Omental fat pad (tissue), 4 donors: ENCODE data around the gene SEMA6A. TPM values are rescaled to one million over a fixed set of nuclear protein-coding genes. Genes with fewer than 3 reads are reported as not detected.

Source experiments
- ATAC-seq: fragments of 150-250 bp; one replicate; pipeline ENCODE4 v1.9.1; 2016; ENCODE audit warnings: mild to moderate bottlenecking, moderate library complexity; ENCODE audit not compliant: low FRiP score
- DNase-seq: peaks from one replicate; pipeline ENCODE4 v3.0.0-alpha.2; 2019; ENCODE audit warnings: low spot score
- CTCF ChIP-seq, 3 donors: fragments of 450-650 bp; IDR thresholded peaks; one replicate each; pipeline ENCODE4 v1.5.1; 2016 to 2017; ENCODE audit warnings: antibody characterized with exemption in 3 of 3, mild to moderate bottlenecking in 3 of 3, moderate library complexity in 2 of 3
- total RNA-seq, 4 donors: library from RNA; depleted of rRNA; stranded (reverse); fragments of >200 nt; gene quantifications; one replicate each; pipeline ENCODE4 v1.1.0, GENCODE V29; 2016

The SEMA6A gene
- total RNA-seq, 4 donors from 2014 or later, result 21.3 to 70.3 (median 40.9) TPM

- ATAC-seq (no peak), DNase-seq (no peak)
- TF ChIP-seq CTCF (IDR thresholded peaks at IDR 0.05), result no peak
Observed at GRCh38 chr5:116506488-116506887, 68.1 kb downstream of the SEMA6A start.

GRCh38 chr5:116504593-116505166 lies 69.9 kb downstream of the SEMA6A start:
- ATAC-seq (no peak), DNase-seq (no peak)
- TF ChIP-seq CTCF (IDR thresholded peaks at IDR 0.05), result no peak

GRCh38 chr5:116502616-116503015 lies 72.0 kb downstream of the SEMA6A start:
- DNase-seq (no peak), ATAC-seq (no peak)
- no peak for TF ChIP-seq CTCF (IDR thresholded peaks at IDR 0.05)

- TF ChIP-seq CTCF (IDR thresholded peaks at IDR 0.05), result no peak
- no peak for ATAC-seq
- DNase-seq, result no peak
Observed at GRCh38 chr5:116502138-116502537, 72.5 kb downstream of the SEMA6A start.

- TF ChIP-seq CTCF (IDR thresholded peaks at IDR 0.05), result no peak
- ATAC-seq, result no peak
- DNase-seq, result no peak
Observed at GRCh38 chr5:116498503-116499048, 76.0 kb downstream of the SEMA6A start.

- TF ChIP-seq CTCF (IDR thresholded peaks at IDR 0.05), result no peak
- ATAC-seq (no peak), DNase-seq (no peak)
Observed at GRCh38 chr5:116497631-116498030, 77.0 kb downstream of the SEMA6A start.

- no peak for ATAC-seq
- no peak for TF ChIP-seq CTCF (IDR thresholded peaks at IDR 0.05)
Observed at GRCh38 chr5:116495786-116496357, 78.8 kb downstream of the SEMA6A start.

More at GRCh38 chr5:116495786-116496357, 78.8 kb downstream of the SEMA6A start:
- DNase-seq, result no peak
